ENCODE results near the gene PCDH15. TPM values are rescaled to one million over a fixed set of nuclear protein-coding genes. Genes with fewer than 3 reads are reported as not detected.

Gene PCDH15
- total and polyA plus RNA-seq, 3 donors from 2014 or later: 1.7 to 3.2 (median 2.8) TPM

- WGBS, 2 donors: 94% methylated on average over 4 of the region's 4 CpGs
- DNase-seq: no peak
- H3K9me3 ChIP-seq: no peaks in the 10 kb centered on the region
These were observed 936.2 kb downstream of the PCDH15 start for GRCh38 chr10:53864846-53865245.

GRCh38 chr10:53852450-53853175, 948.4 kb downstream of the PCDH15 start:
- H3K4me3 ChIP-seq: no peak overlapping the region
- intact Hi-C loops (cut with DNase I; ENCODE audit: low total_unique reads): no loop called here
- no peaks in the 10 kb centered on the region for H3K36me3 ChIP-seq (ENCODE audit: low read depth, missing control alignments)
- H3K27me3 ChIP-seq: no peaks in the 10 kb centered on the region
- H3K4me1 ChIP-seq: no peaks in the 10 kb centered on the region
- TF ChIP-seq POLR2A (IDR thresholded peaks at IDR 0.05) (no peak), CTCF (IDR thresholded peaks at IDR 0.05) (no peak)
- no peak overlapping the region for H3K27ac ChIP-seq
- 73 to 76% methylated on average over 4 of the region's 4 CpGs for WGBS, 2 donors
- no peaks in the 10 kb centered on the region for H3K9me3 ChIP-seq
- DNase-seq: no peak

More at GRCh38 chr10:53864846-53865245, 936.2 kb downstream of the PCDH15 start:
- H3K27me3 ChIP-seq: no peaks in the 10 kb centered on the region
- no peak overlapping the region for H3K27ac ChIP-seq
- H3K4me1 ChIP-seq: no peaks in the 10 kb centered on the region
- TF ChIP-seq CTCF (IDR thresholded peaks at IDR 0.05): no peak
- no peaks in the 10 kb centered on the region for H3K36me3 ChIP-seq (ENCODE audit: low read depth, missing control alignments)
- no peak overlapping the region for H3K4me3 ChIP-seq
- intact Hi-C loops (cut with DNase I; ENCODE audit: low total_unique reads): no loop called here

GRCh38 chr10:53846809-53847208, 954.2 kb downstream of the PCDH15 start:
- WGBS, 2 donors: 65 to 78% methylated on average over 2 of the region's 2 CpGs
- intact Hi-C loops (cut with DNase I; ENCODE audit: low total_unique reads): no loop called here
- Histone ChIP-seq H3K36me3 (ENCODE audit: low read depth, missing control alignments) (no peaks in the 10 kb centered on the region), H3K9me3 (no peaks in the 10 kb centered on the region), H3K27ac (no peak overlapping the region), H3K27me3 (no peaks in the 10 kb centered on the region), H3K4me3 (no peak overlapping the region), H3K4me1 (no peaks in the 10 kb centered on the region)
- TF ChIP-seq POLR2A (IDR thresholded peaks at IDR 0.05) (no peak), CTCF (IDR thresholded peaks at IDR 0.05) (no peak)
- no peak for DNase-seq

- Histone ChIP-seq H3K27ac (no peak overlapping the region), H3K4me3 (no peak overlapping the region), H3K27me3 (no peaks in the 10 kb centered on the region), H3K36me3 (ENCODE audit: low read depth, missing control alignments) (no peaks in the 10 kb centered on the region), H3K4me1 (no peaks in the 10 kb centered on the region), H3K9me3 (no peaks in the 10 kb centered on the region)
- DNase-seq: no peak
- intact Hi-C loops (cut with DNase I; ENCODE audit: low total_unique reads): no loop called here
- 35 to 38% methylated on average over 1 of the region's 1 CpG for WGBS, 2 donors
- TF ChIP-seq CTCF (IDR thresholded peaks at IDR 0.05): no peak
- no peak for TF ChIP-seq POLR2A (IDR thresholded peaks at IDR 0.05)
These were observed 957.2 kb downstream of the PCDH15 start for GRCh38 chr10:53843736-53844362.

Measured in testis (tissue), 3 donors.